HCT116 (cell line): ENCODE results near the gene GNG13. TPM values are rescaled to one million over a fixed set of nuclear protein-coding genes. Genes with fewer than 3 reads are reported as not detected.

Experiments used
- ATAC-seq: fragments of 200-7000 bp; cut with Tn5 transposase; 2 replicates; pipeline ENCODE4 v1.9.1; 2020; ENCODE audit warnings: mild to moderate bottlenecking, moderate library complexity
- BruUV-seq: library from RNA; stranded (reverse); fragments of 400-500 nt; replicated peaks from 2 replicates; lab custom pipeline; 2021; lab: Mats Ljungman, UMichigan
- CTCF ChIA-PET: fragments of 300-600 bp; sonication (Branson Sonifier 250); formaldehyde crosslinking; loops from one replicate; lab custom pipeline; 2021; ENCODE audit warnings: antibody characterized with exemption; lab: Charles Lee
- POLR2A ChIA-PET: fragments of 300-600, 350-600 bp; sonication (Branson Sonifier 250); formaldehyde crosslinking; loops from one replicate; lab custom pipeline; 2021; ENCODE audit warnings: antibody characterized with exemption; lab: Charles Lee
- RAD21 ChIA-PET, 2 experiments: fragments of 300-600 bp; sonication (Branson Sonifier 250); formaldehyde crosslinking; loops; one replicate each; lab custom pipeline; 2023; ENCODE audit warnings: low total read pairs in 2 of 2; ENCODE audit not compliant: uncharacterized antibody in 2 of 2, unreplicated experiment in 2 of 2, low non-redundant PET in 1 of 2; lab: Charles Lee
- DNase-seq: peaks from one replicate; pipeline ENCODE4 v3.0.0-alpha.2; 2010; ENCODE audit warnings: low read depth, low spot score
- H2AFZ ChIP-seq: fragments of 200-600 bp; shearing (Covaris generic), sonication (generic); 2 replicates; pipeline ENCODE4 v1.6.1; 2017; ENCODE audit warnings: low read depth, mixed run types, mixed read lengths, antibody characterized with exemption, low read length; ENCODE audit not compliant: poor library complexity, severe bottlenecking
- H3K27ac ChIP-seq: 2 replicates; pipeline ENCODE4 v1.5.1; 2012; ENCODE audit warnings: low read depth, low read length
- H3K27me3 ChIP-seq: fragments of 200-600 bp; sonication (generic); 2 replicates; pipeline ENCODE4 v1.6.1; 2016; ENCODE audit warnings: mixed run types, low read length, mixed read lengths; ENCODE audit not compliant: insufficient read depth
- H3K36me3 ChIP-seq, 2 experiments: fragments of 200-500 bp in 1 of 2; fragments of 200-600 bp in 1 of 2; sonication (Bioruptor generic) in 1 of 2; sonication (generic) in 1 of 2; 2 replicates each; pipeline versions ENCODE4 v1.5.1 to v1.6.1; 2014 to 2016; ENCODE audit warnings: low read length in 2 of 2, inconsistent platforms in 1 of 2, mixed read lengths in 1 of 2, mixed run types in 1 of 2; ENCODE audit not compliant: insufficient read depth in 2 of 2, control insufficient read depth in 1 of 2
- H3K4me1 ChIP-seq, 2 experiments: fragments of 200-600 bp in 1 of 2; sonication (generic) in 1 of 2; 2 replicates each; pipeline versions ENCODE4 v1.5.1 to v1.6.1; 2012 to 2017; ENCODE audit warnings: low read length in 2 of 2, inconsistent platforms in 1 of 2, mild to moderate bottlenecking in 1 of 2, mixed read lengths in 1 of 2, mixed run types in 1 of 2, moderate library complexity in 1 of 2; ENCODE audit not compliant: insufficient read depth in 2 of 2, control insufficient read depth in 1 of 2
- H3K4me2 ChIP-seq: fragments of 200-600 bp; sonication (generic); 2 replicates; pipeline ENCODE4 v1.6.1; 2017; ENCODE audit warnings: mixed run types, low read length, mixed read lengths
- H3K4me3 ChIP-seq, 2 experiments: fragments of 200-600 bp in 1 of 2; sonication (generic) in 1 of 2; replicated peaks in 1 of 2; 2 replicates each; pipeline ENCODE4 v1.5.1; 2011 to 2016; ENCODE audit warnings: low read length in 2 of 2, control low read depth in 1 of 2, low read depth in 1 of 2, mild to moderate bottlenecking in 1 of 2, mixed read lengths in 1 of 2, mixed run types in 1 of 2
- H3K79me2 ChIP-seq: fragments of 200-600 bp; sonication (generic); 2 replicates; pipeline ENCODE4 v1.6.1; 2017; ENCODE audit warnings: mild to moderate bottlenecking, mixed run types, low read length, moderate library complexity, mixed read lengths; ENCODE audit not compliant: insufficient read depth
- H3K9ac ChIP-seq: fragments of 200-600 bp; sonication (generic); 2 replicates; pipeline ENCODE4 v1.6.1; 2016; ENCODE audit warnings: low read length, mixed read lengths
- H3K9me2 ChIP-seq: fragments of 200-600 bp; sonication (generic), shearing (Covaris generic); 2 replicates; pipeline ENCODE4 v1.6.1; 2017; ENCODE audit warnings: mixed run types, mild to moderate bottlenecking, moderate library complexity; ENCODE audit not compliant: insufficient read depth
- H3K9me3 ChIP-seq, 2 experiments: fragments of 200-500 bp in 1 of 2; fragments of 200-600 bp in 1 of 2; sonication (Bioruptor generic) in 1 of 2; sonication (generic) in 1 of 2; 2 replicates each; pipeline ENCODE4 v1.6.1; 2014 to 2017; ENCODE audit warnings: low read length in 2 of 2, mixed read lengths in 2 of 2, inconsistent platforms in 1 of 2, low read depth in 1 of 2, mild to moderate bottlenecking in 1 of 2, mixed run types in 1 of 2, moderate library complexity in 1 of 2; ENCODE audit not compliant: control insufficient read depth in 1 of 2, insufficient read depth in 1 of 2
- H4K20me1 ChIP-seq: fragments of 200-600 bp; sonication (generic), shearing (Covaris generic); 2 replicates; pipeline ENCODE4 v1.6.1; 2017; ENCODE audit warnings: mixed run types, mild to moderate bottlenecking, moderate library complexity; ENCODE audit not compliant: insufficient read depth
- ATF3 ChIP-seq: IDR thresholded peaks from 2 replicates; pipeline ENCODE4 v1.6.1; 2012
- CBX3 ChIP-seq: IDR thresholded peaks from 2 replicates; pipeline ENCODE4 v1.6.1; 2012; ENCODE audit warnings: low read depth
- CEBPB ChIP-seq: IDR thresholded peaks from 2 replicates; pipeline ENCODE4 v1.6.1; 2012; ENCODE audit warnings: low read depth
- CTCF ChIP-seq, 3 experiments: fragments of 200-600 bp in 1 of 3; sonication (generic) in 1 of 3; IDR thresholded peaks in 2 of 3; conservative IDR thresholded peaks in 1 of 3; 2 replicates each; pipeline ENCODE4 v1.5.1; 2012 to 2017; ENCODE audit warnings: low read depth in 2 of 3, low read length in 2 of 3, antibody characterized with exemption in 1 of 3, borderline replicate concordance in 1 of 3, control low read depth in 1 of 3, mild to moderate bottlenecking in 1 of 3, mixed read lengths in 1 of 3, mixed run types in 1 of 3, moderate library complexity in 1 of 3; ENCODE audit not compliant: insufficient read depth in 1 of 3
- ELF1 ChIP-seq: IDR thresholded peaks from 2 replicates; pipeline ENCODE4 v1.6.1; 2012; ENCODE audit warnings: low read depth, borderline replicate concordance
- EZH2 ChIP-seq: fragments of 200-600 bp; sonication (generic); IDR thresholded peaks from 2 replicates; pipeline ENCODE4 v1.6.1; 2017; ENCODE audit warnings: antibody characterized with exemption, mixed run types
- EZH2phosphoT487 ChIP-seq: fragments of 200-600 bp; IDR thresholded peaks from 2 replicates; pipeline ENCODE4 v1.6.1; 2018; ENCODE audit warnings: antibody characterized with exemption, borderline replicate concordance
- FOSL1 ChIP-seq: IDR thresholded peaks from 2 replicates; pipeline ENCODE4 v1.6.1; 2012; ENCODE audit warnings: low read depth
- JUND ChIP-seq: IDR thresholded peaks from 2 replicates; pipeline ENCODE4 v1.6.1; 2012
- POLR2A ChIP-seq: IDR thresholded peaks from 2 replicates; pipeline ENCODE4 v1.7.0; 2011; ENCODE audit warnings: borderline replicate concordance; ENCODE audit not compliant: insufficient read depth, insufficient read length; ENCODE audit errors: extremely low read depth
- REST ChIP-seq: IDR thresholded peaks from 2 replicates; pipeline ENCODE4 v1.6.1; 2012; ENCODE audit warnings: low read depth
- SIN3A ChIP-seq: IDR thresholded peaks from 2 replicates; pipeline ENCODE4 v1.6.1; 2012; ENCODE audit warnings: low read depth
- SP1 ChIP-seq: IDR thresholded peaks from 2 replicates; pipeline ENCODE4 v1.6.1; 2012; ENCODE audit warnings: low read depth
- YY1 ChIP-seq: IDR thresholded peaks from 2 replicates; pipeline ENCODE4 v1.6.1; 2011; ENCODE audit warnings: low read length, low read depth, moderate library complexity, mild to moderate bottlenecking; ENCODE audit not compliant: insufficient replicate concordance; ENCODE audit errors: extremely low read depth
- ZBTB33 ChIP-seq: IDR thresholded peaks from 2 replicates; pipeline ENCODE4 v1.6.1; 2011; ENCODE audit warnings: mild to moderate bottlenecking, low read length, moderate library complexity; ENCODE audit not compliant: insufficient replicate concordance; ENCODE audit errors: extremely low read depth
- ZFX ChIP-seq: fragments of 450-650 bp; IDR thresholded peaks from 2 replicates; pipeline ENCODE4 v1.6.1; 2017
- ZNF274 ChIP-seq: fragments of 200-500 bp; sonication (Bioruptor generic); IDR thresholded peaks from 2 replicates; pipeline ENCODE4 v1.6.1; 2014; ENCODE audit warnings: mild to moderate bottlenecking, low read depth, low read length, inconsistent platforms
- intact Hi-C: fragments of 100-400 bp; cut with micrococcal nuclease; formaldehyde crosslinking; loops from 2 replicates; pipeline ENCODE4 v1.10.0; 2022
- total RNA-seq: library from RNA; stranded (reverse); gene quantifications from one replicate; pipeline ENCODE4 v1.2.1, GENCODE V29; 2021; ENCODE audit not compliant: unreplicated experiment

GNG13 gene
- total RNA-seq, 1 experiment from 2014 or later: not detected

GRCh38 chr16:772959-773358 is 27.6 kb downstream of the GNG13 start:
- CTCF ChIA-PET: interaction anchor here (0.8 kb wide), 1 partner anchor 11 kb away, joined by 3 read pairs; no protein-coding TSS in a partner anchor
- peak; percentile 15 for ATAC-seq

More at GRCh38 chr16:772959-773358, 27.6 kb downstream of the GNG13 start:
- no peak for DNase-seq
- Histone ChIP-seq H4K20me1 (no peaks in the 10 kb centered on the region), H3K79me2 (no peaks in the 10 kb centered on the region), H2AFZ (no peak overlapping the region), H3K36me3 (no peaks in the 10 kb centered on the region; a peak in 1 of 4 replicates), H3K9me3 (no peaks in the 10 kb centered on the region), H3K4me2 (peak overlapping the region; percentile 74), H3K27ac (peak overlapping the region; percentile 53), H3K4me1 (peaks cover 30 to 45% of the 10 kb centered on the region in 2 experiments), H3K9me2 (no peaks in the 10 kb centered on the region), H3K9ac (no peak overlapping the region), H3K27me3 (no peaks in the 10 kb centered on the region), H3K4me3 (no peak overlapping the region)
- POLR2A ChIA-PET: interaction anchor here (1.3 to 1.4 kb wide), 2 partner anchors 10 to 15 kb away, joined by 3 read pairs; partner anchors contain the start of genes CHTF18 and RPUSD1
- BruUV-seq: no TSS peak
- intact Hi-C loops: loop anchor here (1.0 kb wide), 1 partner anchor 12 kb away; no protein-coding TSS in a partner anchor
- no peak for TF ChIP-seq FOSL1
- no peak for TF ChIP-seq CEBPB
- TF ChIP-seq ZBTB33: no peak
- TF ChIP-seq ELF1: no peak
- no peak for TF ChIP-seq EZH2phosphoT487
- no peak for TF ChIP-seq EZH2
- no peak for TF ChIP-seq SP1
- TF ChIP-seq JUND: no peak
- TF ChIP-seq CTCF (IDR thresholded peaks at IDR 0.05 in 2 of 3, conservative IDR thresholded peaks at IDR 0.05 in 1 of 3; ENCODE audit: borderline replicate concordance in 1 of 3, insufficient read depth in 1 of 3, low read depth in 2 of 3, low read length in 2 of 3): no peak
- TF ChIP-seq SIN3A: no peak
- no peak for TF ChIP-seq CBX3
- TF ChIP-seq ATF3: no peak
- no peak for TF ChIP-seq ZFX
- no peak for TF ChIP-seq ZNF274
- TF ChIP-seq YY1: no peak
- no peak for TF ChIP-seq REST
- no peak for TF ChIP-seq POLR2A
- RAD21 ChIA-PET: interaction anchor here in 1 of 2 experiments (0.6 kb wide), 1 partner anchor 16 kb away, joined by 3 read pairs; no protein-coding TSS in a partner anchor
